ENCODE measurements around the gene GRK4.

- TF ChIP-seq CTCF (IDR thresholded peaks at IDR 0.05) (no peak), POLR2A (IDR thresholded peaks at IDR 0.05) (no peak), POLR2AphosphoS5 (IDR thresholded peaks at IDR 0.05) (no peak), EP300 (IDR thresholded peaks at IDR 0.05) (no peak)
Observed at GRCh38 chr4:3085948-3086670, 122.7 kb downstream of the GRK4 start.
